GM18526 (cell line): ENCODE measurements around the gene DUOX1.

Source experiments
- POLR2A ChIP-seq: IDR thresholded peaks from 3 replicates; pipeline ENCODE4 v1.6.1; 2011; ENCODE audit not compliant: insufficient read length; ENCODE audit errors: extremely low read depth

DUOX1 gene

GRCh38 chr15:45131510-45131909 is 1.7 kb downstream of the DUOX1 start:
- TF ChIP-seq POLR2A = no peak

- no peak for TF ChIP-seq POLR2A
These were observed 3.2 kb downstream of the DUOX1 start for GRCh38 chr15:45132844-45133560.

GRCh38 chr15:45133561-45133920 is 3.7 kb downstream of the DUOX1 start:
- no peak for TF ChIP-seq POLR2A

- no peak for TF ChIP-seq POLR2A
These were observed 4.3 kb downstream of the DUOX1 start for GRCh38 chr15:45134046-45134445.

DNA sequence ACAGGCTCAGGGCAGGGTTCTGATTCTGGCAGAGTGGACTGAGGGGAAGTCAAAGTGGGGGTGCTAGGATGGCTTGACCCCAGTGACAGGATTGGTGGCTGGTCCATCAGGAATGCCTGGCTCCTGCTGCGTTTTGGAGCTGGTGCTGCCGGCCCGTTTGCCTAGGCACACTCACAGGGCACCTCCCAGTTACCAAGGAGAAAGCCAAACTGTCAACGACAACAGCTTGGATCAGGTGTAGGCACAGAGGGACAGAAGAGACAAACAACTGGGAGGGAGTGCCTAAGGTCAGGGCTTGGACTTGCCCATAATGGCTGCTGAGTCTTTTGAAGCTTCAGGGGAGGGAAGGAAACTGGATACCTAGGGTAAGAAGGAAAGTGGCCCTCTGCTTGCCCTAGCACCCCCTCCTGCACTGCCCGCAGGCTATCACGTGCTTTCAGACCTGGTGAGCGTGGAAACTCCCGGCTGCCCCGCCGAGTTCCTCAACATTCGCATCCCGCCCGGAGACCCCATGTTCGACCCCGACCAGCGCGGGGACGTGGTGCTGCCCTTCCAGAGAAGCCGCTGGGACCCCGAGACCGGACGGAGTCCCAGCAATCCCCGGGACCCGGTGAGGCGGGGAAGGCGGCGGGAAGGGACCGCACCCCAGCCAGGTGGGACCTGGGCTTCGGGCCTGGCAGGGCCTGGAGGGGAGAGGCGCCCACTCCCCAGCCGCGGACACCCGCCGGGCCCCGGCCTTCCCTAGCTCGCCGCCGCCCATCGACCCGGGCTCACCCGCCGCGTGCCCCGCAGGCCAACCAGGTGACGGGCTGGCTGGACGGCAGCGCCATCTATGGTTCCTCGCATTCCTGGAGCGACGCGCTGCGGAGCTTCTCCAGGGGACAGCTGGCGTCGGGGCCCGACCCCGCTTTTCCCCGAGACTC is 5.1 kb downstream of the DUOX1 start:
- TF ChIP-seq POLR2A = no peak

GRCh38 chr15:45136378-45136764 is 6.6 kb downstream of the DUOX1 start:
- TF ChIP-seq POLR2A = no peak

DNA sequence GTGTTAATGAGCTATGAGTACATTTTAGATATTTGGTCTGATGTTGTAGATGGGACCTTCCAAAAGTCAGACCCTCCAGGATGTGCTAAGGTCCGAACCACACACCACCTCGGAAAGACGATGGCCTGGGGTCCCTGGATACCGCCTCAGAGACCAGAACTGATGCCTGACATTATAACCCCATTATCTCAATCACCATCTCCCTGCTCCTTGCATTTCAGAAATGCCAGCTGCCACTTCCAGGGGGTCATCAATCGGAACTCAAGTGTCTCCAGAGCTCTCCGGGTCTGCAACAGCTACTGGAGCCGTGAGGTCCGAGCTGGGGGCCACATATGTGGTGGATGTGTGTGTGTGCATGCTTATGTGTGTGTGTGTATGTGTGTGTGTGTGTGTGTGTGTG is 7.9 kb downstream of the DUOX1 start:
- no peak for TF ChIP-seq POLR2A

GRCh38 chr15:45138814-45139765 is 9.3 kb downstream of the DUOX1 start:
- TF ChIP-seq POLR2A = no peak

DNA sequence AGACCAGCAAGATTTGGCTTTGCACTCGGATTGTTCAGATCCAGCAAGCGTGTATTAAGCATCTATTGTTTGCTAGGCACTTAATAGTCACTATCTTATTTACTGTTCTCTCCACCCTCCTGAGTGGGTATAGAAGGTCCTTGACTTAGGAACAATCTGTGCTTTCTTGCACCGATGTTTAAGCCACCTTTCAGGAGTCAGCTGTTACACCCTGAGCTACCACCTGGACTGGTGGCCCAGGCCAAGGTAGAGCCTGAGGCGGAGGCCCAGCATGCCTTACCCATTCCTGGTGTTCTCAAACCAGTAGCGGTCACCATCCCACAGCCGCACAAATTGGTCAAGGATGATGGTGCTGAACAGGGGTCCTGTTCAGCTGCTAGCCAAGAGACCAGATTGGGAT is 10.0 kb downstream of the DUOX1 start:
- TF ChIP-seq POLR2A = no peak

DNA sequence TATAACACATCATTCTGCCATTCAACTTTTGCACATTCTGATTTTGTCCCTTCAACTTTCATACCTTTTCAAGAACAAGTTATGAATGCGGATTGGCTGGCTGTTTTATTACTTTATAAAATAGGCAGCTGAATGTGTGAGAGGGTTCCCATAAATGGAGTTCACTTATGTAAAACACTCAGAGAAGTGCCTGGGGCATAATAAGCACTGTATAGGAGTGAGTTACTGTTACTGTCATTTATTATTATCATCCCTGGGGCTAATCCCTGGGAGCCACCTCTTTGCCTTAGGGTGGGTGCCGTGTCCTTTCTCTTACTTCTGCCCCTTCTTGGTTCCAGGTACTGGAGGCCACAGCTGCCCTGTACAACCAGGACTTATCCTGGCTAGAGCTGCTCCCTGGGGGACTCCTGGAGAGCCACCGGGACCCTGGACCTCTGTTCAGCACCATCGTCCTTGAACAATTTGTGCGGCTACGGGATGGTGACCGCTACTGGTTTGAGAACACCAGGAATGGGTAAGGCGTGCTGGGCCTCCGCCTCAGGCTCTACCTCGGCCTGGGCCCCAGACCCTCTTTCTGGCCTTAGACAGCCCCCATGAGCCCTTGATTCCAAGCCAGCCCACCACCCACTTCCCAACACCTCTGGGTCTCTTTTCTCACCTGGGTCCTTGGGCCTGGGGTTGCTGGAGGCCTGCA is 10.9 kb downstream of the DUOX1 start:
- TF ChIP-seq POLR2A = no peak

- TF ChIP-seq POLR2A = no peak
These were observed 11.6 kb downstream of the DUOX1 start for GRCh38 chr15:45141386-45141785.

DNA sequence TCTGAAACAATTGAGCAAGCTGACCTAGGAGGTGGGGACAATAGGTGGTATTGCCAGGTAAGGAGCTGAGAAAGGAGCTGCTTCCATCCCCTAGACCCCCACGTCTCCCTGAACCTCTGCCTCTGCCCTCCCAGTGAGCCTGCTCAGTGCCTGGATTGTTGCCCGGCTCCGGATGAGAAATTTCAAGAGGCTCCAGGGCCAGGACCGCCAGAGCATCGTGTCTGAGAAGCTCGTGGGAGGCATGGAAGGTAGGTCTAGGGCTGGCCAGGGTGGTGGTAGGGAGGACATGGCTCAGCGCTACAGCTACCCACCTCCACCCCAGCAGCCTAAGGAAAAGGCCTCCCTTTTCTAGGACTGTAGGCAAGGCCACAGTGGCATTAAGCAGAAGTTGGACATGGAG is 13.3 kb downstream of the DUOX1 start:
- TF ChIP-seq POLR2A = no peak

GRCh38 chr15:45143946-45144345 is 14.2 kb downstream of the DUOX1 start:
- TF ChIP-seq POLR2A = no peak

GRCh38 chr15:45144775-45145174 is 15.0 kb downstream of the DUOX1 start:
- TF ChIP-seq POLR2A = no peak

GRCh38 chr15:45146405-45146804 is 16.6 kb downstream of the DUOX1 start:
- no peak for TF ChIP-seq POLR2A
